ENCODE results near the gene WDR44.

- TF ChIP-seq, protein P1, sequence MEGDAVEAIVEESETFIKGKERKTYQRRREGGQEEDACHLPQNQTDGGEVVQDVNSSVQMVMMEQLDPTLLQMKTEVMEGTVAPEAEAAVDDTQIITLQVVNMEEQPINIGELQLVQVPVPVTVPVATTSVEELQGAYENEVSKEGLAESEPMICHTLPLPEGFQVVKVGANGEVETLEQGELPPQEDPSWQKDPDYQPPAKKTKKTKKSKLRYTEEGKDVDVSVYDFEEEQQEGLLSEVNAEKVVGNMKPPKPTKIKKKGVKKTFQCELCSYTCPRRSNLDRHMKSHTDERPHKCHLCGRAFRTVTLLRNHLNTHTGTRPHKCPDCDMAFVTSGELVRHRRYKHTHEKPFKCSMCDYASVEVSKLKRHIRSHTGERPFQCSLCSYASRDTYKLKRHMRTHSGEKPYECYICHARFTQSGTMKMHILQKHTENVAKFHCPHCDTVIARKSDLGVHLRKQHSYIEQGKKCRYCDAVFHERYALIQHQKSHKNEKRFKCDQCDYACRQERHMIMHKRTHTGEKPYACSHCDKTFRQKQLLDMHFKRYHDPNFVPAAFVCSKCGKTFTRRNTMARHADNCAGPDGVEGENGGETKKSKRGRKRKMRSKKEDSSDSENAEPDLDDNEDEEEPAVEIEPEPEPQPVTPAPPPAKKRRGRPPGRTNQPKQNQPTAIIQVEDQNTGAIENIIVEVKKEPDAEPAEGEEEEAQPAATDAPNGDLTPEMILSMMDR (IDR thresholded peaks at IDR 0.05) = no peak
- TF ChIP-seq EP300 (IDR thresholded peaks at IDR 0.05) = no peak
Measured at GRCh38 chrX:118338930-118339329, 7.0 kb upstream of the WDR44 start.
